ENCODE data around the gene CCT2.
"Not testable (repeated sequence)": the region's sequence is repeated elsewhere in the genome, so short reads cannot be mapped to it uniquely, and the experiment has no call there.

The CCT2 gene

DNA sequence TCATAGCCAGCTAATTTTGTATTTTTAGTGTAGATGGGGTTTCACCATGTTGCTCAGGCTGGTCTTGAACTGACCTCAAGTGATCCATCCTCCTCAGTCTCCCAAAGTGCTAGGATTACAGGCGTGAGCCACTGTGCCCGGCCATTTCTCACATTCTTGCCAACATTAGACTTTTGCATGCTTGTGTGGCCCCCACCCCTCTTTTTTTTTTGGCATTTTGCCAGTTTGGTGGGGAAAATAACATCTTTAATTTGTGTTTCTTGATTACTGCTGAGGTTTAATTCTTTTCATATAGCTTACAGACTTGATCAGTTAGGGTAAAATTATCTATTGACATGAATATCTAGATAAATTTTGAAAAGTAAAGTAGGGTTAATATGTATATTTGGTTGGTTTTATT, 3.8 kb downstream of the CCT2 start:
- no peak for DNase-seq

DNA sequence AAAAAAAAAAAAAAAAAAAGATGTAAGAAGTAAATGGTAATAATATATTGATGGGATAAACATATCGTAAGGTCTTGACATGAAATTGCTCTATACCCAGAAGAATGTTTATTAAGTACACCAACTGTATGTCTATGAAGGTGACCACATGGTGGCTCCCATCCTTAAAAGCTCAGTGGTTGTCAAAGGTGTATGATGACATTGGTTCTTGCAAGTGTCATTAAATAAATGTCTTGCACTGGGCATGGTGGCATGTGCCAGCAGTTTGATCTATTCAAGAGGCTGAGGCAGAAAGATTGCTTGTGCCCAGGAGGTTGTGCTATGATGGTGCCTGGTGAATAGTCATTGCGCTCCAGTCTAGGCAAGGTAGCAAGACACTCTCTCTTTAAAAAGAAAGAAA, 10.4 kb downstream of the CCT2 start:
- no peak for DNase-seq

DNA sequence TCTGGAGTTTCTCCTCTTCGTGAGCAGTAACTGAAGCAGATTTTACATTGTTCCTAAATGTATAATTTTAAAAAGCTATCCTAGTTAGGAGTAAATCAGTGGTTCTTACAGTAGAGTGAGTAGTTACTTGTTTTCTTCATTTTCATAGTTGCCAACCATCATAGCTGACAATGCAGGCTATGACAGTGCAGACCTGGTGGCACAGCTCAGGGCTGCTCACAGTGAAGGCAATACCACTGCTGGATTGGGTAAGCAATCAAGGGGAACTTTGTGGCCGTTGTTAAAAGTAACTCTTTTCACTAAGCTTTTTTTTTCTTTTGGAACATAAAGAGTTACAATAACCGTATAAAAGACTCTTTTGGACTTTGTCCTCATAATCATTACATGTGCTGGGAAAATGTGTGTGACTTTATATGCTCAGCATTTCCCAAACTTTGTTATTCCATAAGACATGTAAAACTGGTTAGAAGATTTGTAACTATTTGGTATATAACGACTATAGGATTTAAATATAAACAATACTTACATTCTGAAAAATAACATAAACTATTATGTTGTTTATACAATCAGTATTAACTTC, 13.0 kb downstream of the CCT2 start:
- no peak for DNase-seq

- DNase-seq, result no peak
These were observed 15.5 kb downstream of the CCT2 start for GRCh38 chr12:69600804-69601203.

GRCh38 chr12:69601962-69602685, 16.9 kb downstream of the CCT2 start:
- DNase-seq, result no peak

GRCh38 chr12:69602954-69603353, 17.7 kb downstream of the CCT2 start:
- DNase-seq, result no peak

GRCh38 chr12:69603556-69603955, 18.3 kb downstream of the CCT2 start:
- DNase-seq, result not testable (repeated sequence)

GRCh38 chr12:69604275-69604674, 19.0 kb downstream of the CCT2 start:
- DNase-seq, result not testable (repeated sequence)

DNA sequence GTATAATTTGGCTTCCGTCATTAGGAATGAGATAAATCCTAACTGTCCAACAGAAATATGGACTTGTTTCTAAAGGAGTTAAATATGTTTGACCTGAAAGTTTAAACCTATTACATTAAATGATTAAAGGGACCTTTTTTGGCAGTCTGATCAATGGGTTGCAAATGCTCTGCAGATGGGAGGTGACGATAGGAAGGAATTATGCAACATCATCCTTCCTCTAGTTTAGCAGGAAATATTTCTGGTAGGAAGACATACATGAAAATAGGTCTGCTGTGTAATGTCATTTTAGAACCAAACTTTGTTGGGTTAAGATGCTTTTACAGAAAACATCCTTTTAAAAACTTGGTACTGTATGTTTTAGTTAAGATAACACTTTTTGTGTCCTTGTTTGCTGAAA, 22.9 kb downstream of the CCT2 start:
- peak; percentile 17 to 42 for DNase-seq

DNA sequence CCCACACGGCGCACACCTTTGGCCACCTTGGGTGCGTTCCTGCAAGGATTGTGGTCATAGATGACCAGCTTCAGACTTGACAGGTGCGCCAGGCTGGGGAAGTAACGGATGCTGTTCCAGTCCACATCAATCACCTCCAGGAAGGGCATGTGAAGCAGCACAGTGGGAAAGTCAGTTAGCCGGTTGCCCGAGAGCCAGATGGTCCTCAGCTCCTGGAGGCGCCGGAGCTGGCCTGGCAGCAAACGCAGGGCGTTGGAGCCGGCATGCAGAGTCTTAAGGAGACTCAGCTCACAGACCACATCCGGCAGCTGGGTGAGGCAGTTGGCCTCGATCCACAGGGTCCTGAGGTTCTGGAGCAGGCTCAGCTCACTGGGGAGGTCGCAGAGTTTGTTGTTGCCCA, 24.9 kb downstream of the CCT2 start:
- no peak for DNase-seq

DNA sequence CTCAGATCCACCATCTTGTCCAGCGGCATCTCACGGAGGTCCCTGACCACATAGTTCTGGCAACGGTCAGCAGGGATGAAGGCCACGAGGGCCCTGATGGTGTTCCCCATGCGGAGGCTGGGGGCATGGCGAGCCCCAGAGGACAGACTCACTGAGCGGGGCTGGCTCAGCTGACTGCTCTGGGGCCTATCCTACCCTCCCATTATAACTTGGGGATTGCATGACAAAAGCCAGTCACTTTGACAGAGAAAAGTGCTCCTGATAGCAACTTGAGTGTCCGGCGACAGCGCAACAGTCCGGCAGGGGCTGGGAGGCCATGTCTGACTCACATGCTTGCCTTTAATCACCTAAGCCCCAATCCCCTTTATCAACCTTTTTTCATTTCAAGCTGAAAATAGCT, 25.5 kb downstream of the CCT2 start, which contains the start of gene LRRC10:
TSS of gene LRRC10 (minus strand) at position 179 of the 400 bp plus-strand sequence. CDS start at position 110, 69 bp downstream.
- no peak for DNase-seq

DNA sequence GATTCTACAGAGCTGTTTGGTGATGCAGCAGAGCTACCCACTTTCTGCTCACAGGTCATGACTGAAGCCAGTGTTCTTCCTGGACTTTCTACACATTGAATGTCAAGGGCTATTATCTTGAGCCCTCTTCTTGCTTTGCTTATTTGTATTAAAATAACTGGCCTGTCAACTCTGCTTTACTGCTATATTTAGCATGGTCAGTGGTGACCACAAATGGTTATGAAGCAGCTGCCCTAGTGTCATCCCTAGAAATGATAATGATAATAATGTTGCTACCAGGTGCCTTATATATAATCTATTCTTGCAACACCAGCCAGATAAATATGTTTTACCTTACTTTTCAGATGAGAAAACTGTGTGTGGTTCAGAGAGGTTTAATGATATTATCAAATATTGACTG, 28.1 kb downstream of the CCT2 start:
- no peak for DNase-seq

GRCh38 chr12:69616025-69616424, 30.8 kb downstream of the CCT2 start:
- no peak for DNase-seq

DNA sequence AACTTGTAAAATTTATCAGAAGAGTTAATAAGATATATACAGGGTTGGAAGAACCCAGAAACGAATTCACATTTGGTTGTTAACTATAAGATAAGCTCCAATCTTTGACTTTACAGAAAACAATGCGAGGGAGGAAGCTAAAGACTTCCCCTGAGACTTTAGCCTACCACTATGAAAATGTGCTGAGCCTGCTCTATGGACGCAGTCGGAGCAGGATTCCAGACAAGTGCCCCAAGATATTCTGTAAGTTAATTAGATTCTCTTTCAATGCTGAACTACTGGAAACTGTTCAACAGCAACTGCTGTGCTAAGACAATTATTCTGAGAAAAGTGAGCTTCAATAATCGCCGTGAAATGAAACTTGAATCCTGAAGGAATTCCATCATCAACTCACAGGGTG, 33.8 kb downstream of the CCT2 start:
- no peak for DNase-seq

DNA sequence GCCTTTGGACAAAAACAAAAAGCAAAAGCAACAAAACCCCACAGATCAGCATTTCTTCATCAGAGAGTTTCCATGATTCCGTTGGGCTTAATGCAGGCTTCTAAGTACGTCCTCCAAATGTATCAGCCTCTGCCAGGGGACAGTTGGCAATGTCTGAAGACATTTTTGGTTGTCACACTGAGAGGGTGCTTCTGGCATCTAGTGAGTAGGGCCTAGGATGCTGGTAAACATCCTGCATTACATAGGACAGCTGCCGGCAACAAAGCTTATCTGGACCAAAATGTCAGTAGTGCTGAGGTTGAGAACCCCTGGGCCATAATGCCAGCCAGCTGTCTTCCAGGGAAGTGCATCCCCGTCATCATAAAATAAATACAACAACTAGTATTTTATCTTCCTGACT, 34.8 kb downstream of the CCT2 start:
- no peak for DNase-seq

DNA sequence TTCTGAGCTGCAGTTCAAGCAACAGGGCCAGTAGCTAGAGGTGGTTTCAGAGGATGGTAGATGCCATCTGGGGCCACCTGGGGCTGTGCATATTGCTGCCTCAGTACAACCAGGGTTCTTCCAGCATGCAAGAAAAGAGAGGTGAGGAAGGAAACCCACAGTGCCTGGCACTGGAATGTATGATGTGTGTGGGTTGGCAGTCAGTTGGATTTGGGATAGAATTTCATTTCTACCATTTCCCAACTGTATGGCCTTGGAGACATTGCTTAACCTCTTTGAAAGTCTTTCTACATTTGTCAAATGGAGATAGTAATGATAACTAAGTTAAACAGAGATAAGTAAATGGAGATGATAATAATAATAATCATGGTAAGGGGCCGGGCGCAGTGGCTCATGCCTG, 35.7 kb downstream of the CCT2 start:
- no peak for DNase-seq

- DNase-seq, result no peak
These were observed 36.3 kb downstream of the CCT2 start for GRCh38 chr12:69621551-69621950.

GRCh38 chr12:69623970-69624369, 38.7 kb downstream of the CCT2 start:
- DNase-seq, result no peak

DNA sequence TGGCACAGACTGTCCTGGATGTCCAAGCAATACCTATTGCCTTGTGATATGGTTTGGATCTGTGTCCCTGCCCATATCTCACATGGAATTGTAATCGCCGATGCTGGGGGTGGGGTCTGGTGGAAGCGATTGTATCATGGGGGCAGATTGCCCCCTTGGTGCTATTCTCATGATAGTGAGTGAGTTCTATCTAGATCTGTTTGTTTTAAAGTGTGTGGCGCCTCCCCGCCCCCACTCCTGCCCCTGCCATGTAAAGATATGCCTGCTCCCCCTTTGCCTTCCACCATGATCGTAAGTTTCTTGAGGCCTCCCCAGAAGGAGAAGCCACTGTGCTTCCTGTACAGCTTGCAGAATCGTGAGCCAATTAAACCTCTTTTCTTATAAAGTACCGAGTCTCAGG, 42.2 kb downstream of the CCT2 start:
- no peak for DNase-seq

- DNase-seq, result no peak
These were observed 44.9 kb downstream of the CCT2 start for GRCh38 chr12:69630191-69630590.

DNA sequence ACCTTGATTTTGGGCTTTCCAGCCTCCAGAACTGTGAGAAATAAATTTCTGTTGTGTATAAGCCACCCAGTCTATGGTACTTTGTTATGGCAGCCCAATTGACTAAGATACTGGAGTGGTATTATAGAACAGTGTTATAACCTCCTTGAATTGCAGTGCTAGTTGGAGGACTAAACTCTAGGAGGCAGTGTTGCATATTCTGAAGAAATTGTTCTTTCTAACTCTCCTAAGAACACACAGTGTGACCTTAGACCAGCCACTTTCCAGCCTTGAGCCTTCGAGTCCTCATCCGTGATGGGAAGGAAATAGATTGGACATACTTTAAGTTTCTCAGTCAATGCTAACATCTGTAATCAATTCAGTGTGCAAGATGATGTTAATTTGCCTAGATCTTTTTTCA, 47.8 kb downstream of the CCT2 start:
- peak in 1 of 2 experiments; percentile 5 for DNase-seq

DNA sequence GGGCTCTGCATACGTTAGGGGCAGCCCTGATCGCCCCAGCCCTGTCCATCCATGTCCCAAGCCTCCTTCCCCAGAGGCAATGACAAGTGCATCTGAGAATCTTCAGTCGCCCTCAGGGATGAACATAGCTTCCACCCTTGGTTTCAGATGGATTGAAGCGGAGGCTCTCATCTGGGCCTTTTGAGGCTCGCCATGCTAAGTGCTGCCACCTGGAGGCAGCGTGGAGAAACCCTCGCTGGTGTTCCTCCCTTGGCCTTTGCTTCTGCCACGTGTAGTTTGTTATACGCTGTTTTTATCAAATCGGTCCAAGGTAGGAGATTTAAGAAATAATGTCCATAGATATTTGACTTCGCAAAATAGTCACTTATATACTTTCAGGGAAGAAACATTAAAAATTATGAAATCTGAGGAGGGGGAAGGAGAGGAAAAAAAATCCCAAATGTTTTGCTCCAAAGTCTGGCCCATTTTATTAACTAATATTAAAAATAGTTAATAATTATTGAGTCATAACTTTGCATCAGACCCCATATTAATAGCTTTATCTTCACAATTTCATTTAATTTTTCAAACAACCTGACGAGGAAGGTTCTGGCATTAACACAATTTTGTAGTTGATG, 54.2 kb downstream of the CCT2 start:
- DNase-seq, result peak; percentile 48 to 56

- DNase-seq, result no peak
These were observed 56.3 kb downstream of the CCT2 start for GRCh38 chr12:69641546-69641945.

DNA sequence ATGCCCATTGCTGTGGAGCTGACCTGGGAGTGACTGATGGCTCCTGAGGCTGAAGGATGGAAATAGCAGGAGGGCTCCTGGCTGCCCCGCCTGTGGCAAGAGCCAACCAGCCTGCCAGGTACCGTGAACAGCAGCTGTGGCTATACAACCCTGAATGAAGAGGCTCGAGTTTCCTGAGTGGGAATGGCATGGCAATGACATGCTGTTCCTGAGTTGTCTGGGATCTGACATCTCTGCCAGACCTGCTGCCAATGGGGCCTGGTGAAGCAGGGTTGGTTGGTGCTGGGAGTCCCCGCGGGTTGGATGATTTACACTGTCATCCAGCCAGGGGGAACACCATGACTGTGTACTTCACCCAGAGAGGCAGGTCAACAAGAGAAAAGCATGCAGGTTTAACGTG, 57.3 kb downstream of the CCT2 start:
- DNase-seq, result no peak

Measured in AML-193 (cell line).